ENCODE measurements around the gene NEDD4.
"Not testable (repeated sequence)": the region's sequence is repeated elsewhere in the genome, so short reads cannot be mapped to it uniquely, and the experiment has no call there.

The NEDD4 gene

DNA sequence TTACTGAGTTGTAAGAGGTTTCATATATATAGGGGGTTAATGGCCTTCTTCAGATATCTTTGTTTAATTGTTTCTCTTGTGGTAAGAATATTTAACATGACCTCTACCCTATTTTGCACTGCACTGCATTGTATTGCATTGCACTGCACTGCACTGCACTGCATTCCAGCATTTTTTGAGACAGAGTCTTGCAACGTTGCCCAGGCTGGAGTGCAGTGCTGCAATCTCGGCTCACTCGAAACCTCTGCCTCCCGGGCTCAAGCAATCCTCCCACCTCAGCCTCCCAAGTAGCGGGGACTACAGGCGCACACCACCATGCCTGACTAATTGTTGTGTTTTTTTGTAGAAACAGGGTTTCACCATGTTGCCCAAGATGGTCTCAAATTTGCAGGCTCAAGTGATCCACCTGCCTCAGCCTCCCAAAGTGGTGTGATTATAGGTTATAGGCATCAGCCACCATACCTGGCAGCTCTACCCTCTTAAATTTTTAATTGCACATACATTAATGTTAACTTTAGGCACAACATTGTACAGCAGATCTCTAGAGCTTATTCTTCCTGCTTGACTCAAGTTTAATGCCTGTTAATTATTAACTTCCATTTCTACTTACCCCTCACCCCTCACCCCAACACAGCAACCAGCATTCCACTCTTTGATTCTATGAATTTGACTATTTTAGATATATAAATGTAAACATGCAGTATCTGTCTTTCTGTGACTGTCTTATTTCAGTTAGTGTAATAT is 38.4 kb downstream of the NEDD4 start:
- no peak for DNase-seq (ENCODE audit: low spot score)

DNA sequence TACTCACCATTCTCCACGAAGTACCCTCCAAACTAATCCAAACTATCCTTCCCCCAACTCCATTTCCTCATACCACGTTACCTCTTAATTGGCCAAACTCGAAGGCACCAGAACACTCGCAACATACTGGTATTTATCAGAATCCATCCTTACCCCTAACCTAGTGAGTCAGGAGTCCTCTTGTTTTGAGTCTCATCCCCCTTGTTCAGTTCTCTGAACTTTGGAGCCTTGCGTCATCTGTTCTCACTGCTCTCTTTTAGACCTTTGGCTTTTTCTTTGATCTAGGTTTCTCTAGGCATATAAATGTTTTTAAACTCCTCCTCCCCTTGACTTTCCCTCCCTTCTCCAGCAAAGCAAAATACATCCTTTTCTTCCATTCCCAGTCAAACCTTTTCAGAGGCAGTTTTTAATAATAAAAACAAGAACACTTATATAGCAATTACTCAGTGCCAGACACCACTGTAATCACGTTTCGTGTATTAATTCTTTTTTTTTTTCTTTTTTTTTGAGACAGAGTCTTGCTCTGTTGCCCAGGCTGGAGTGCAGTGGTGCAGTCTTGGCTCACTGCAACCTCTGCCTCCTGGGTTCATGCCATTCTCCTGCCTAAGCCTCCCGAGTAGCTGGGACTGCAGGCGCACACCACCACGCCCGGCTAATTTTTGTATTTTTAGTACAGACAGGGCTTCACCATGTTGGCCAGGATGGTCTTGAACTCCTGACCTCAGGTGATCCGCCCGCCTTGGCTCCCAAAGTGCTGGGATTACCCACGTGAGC is 40.7 kb downstream of the NEDD4 start:
- DNase-seq (ENCODE audit: low spot score): not testable (repeated sequence)

DNA sequence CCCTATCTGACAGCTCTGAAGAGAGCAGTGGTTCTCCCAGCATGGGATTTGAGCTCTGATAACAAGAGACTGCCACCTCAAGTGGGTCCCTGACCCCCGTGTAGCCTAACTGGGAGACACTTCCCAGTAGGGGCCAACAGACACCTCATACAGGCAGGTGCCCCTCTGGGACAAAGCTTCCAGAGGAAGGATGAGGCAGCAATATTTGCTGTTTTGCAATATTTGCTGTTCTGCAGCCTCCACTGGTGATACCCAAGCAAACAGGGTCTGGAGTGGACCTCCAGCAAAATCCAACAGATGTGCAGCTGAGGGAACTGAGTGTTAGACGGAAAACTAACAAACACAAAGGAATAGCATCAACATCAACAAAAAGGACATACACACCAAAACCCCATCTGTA is 48.8 kb downstream of the NEDD4 start:
- not testable (repeated sequence) for DNase-seq (ENCODE audit: low spot score)

DNA sequence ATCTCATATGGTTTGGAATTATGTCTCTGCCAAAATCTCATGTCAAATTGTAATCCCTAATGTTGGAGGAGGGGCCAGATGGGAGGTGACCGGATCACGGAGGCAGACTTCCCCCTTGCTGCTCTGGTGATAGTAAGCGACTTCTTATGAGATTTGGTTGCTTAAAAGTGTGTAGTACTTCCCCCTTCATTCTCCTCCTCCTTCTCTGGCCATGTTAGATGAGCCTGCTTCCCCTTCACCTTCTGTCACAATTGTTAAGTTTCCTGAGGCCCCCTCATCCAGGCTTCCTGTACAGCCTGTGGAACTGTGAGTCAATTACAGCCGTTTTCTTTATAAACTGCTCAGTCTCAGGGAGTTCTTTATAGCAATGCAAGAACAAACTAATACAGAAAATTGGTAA is 51.1 kb downstream of the NEDD4 start:
- no peak for DNase-seq (ENCODE audit: low spot score)

DNA sequence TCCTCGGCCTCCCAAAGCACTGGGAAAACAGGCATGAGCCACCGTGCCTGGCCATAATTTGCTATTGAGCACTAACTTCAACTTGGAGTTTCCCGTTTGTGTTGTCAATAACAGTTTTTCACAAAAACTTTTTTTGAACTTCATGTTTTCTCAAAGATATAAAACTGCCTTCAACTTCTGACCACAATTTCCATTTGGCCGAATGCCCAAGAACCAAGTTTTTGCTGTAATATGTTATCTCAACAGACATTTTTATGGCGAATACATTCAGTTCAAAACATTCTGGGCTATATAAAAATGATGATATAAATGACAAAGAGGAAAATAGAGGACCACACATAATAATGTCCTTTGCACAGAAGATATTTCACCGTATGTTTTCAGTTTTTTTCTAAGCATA is 56.4 kb downstream of the NEDD4 start:
- DNase-seq (ENCODE audit: low spot score): no peak

DNA sequence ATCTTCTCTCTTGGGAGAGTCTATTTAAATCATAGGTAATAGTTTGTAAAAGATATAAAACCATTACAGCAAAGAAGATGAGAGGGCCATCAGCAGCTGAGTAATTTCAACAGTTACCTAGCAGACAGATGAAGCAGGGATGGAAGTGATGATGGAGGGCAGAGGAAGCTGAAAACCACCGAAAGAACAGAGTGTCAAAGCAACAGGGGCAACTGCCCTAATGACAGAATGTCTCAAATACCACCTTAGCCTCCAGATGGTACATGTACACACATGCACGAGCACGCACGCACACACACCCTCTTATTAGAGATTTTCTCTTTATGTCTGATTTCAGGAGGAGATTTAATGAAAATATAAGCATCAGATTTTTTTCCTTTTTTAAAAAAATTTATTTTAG is 64.5 kb downstream of the NEDD4 start:
- no peak for DNase-seq (ENCODE audit: low spot score)

DNA sequence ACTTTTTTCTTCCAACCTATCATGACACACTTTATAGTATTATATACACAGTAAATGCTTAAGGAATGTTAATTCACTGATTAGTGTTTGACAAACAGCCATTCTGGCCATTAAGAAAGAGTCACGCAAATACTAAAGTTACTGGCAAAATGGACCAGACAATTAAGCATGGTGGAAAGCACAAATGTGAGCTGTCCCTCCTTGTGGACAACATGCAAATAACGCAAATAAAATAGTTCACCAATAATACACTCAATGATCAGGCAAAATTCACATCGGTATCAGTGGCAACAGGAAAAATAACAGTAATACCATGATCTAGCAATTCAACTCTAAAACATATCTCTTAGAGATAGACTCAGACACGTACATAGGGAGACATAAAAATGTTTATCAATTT is 71.7 kb downstream of the NEDD4 start:
- no peak for DNase-seq (ENCODE audit: low spot score)

DNA sequence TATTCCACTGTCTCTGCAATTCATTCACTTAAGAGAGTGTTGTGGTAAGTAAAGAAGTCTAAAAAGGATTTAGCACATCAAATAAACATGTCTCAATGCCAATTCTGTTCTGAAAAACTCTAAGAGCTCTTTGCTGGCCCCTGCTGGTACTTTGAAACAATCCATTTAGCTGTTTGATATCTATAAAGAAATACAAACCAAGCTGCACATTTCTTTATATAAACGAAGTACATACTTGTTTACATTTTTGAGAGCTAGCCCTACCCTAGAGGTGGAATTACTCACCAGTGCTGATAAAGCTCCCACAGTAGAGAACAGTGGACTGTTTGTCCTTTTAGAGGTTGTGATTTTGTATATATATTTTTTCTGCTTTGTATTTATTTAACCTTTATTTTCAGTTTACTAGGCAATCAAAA is 75.5 kb downstream of the NEDD4 start:
- DNase-seq (ENCODE audit: low spot score): peak; percentile 64

DNA sequence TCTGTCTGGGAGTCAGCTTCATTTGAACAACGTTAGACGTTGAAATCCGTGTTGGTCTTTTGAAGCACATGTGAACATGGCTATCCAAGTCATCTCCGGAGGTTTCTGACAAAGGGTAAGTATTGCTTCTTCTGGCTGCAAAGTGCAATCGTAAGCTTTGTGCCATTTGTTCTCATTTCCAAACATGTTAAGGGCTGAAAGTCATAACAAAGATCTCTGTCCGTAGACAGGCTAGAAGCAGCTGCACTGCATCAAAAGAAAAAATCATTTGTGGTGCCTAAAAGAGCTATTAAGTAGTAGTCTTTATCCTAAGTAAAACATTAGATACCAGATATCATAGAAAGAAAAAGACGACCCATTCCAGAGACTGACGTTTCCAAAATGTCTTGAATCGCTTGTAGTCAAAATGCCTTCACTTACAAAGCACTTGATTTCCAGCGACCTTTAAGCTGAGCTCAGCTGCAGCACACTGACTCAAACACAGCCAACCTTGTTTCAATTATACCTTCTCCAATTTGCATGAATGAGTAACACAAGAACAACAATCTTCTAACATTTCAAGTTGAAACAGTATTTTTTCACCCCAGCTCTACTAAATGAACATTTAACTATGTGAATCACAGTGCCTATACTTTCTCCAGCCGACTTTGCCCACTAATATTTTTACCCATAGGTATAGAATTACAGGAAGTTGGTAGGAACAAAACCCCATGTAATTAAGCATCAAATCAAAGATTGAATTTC is 76.6 kb downstream of the NEDD4 start:
- peak; percentile 15 for DNase-seq (ENCODE audit: low spot score)

DNA sequence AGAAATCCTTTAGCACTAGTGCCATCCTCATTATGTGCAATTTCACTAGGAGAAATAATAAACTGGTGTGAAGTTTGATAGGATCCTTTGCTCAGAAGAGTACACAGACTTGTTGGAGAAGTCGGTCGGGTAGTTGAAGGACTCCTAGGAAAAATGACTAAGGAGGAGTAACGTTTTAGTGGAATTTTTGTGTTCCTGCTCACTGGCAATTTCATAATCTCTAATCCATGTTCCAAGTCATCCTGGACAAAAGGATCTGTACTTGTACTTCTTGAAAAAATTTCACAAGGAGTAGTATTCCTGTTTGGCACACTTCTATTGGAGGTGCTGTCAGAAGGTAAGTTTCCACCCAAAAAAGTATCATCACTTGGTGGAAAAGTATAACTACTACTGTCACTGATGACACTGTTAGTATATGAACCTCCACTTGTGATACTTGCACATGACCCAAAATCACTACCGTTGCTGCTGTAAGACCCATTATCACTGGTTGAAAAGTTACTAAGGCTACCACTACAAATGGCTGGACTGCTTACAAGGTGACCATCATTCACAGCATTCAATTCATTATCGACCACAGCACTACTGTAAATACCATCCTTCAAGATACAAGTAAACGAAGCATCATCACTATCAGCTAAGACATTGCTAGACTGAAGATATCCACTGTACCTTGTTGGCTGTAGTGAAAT is 77.4 kb downstream of the NEDD4 start:
- peak; percentile 5 for DNase-seq (ENCODE audit: low spot score)

DNA sequence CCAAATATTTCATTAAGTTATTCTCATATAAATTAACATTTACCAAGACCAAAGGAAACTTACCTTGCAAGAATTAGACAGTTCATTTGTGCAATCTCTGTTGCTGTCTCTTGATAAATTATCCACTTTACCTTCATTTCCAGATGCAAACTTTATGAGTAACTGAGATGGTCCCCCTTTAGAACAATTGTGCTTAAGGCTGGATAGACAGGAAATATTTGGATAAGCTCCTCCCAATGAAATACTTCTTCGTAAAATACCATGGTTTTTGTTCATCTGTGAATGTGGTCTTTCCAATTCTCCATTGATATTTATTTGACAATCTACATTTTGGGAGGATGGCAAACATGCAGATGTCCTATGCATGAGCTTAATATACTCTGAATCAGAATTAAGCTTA is 78.2 kb downstream of the NEDD4 start:
- peak; percentile 4 for DNase-seq (ENCODE audit: low spot score)

DNA sequence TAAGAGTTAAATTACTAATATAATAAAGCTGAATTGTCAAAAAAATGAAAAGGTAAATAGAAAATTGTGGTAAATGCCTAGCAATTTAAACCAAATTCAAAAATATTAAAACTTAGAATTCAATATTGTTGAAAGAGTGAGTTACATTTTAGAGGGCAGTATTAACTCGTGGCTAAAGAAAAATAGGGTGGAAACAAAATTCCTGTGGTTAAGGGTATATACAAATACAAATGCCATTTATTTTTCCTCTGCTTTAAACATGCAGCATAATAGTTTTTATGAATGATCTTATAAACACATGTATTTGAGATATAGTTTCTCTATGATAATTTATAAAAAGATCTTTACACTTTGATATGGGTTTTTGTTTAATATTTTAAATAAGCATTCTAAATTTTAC is 79.0 kb downstream of the NEDD4 start:
- DNase-seq (ENCODE audit: low spot score): no peak

DNA sequence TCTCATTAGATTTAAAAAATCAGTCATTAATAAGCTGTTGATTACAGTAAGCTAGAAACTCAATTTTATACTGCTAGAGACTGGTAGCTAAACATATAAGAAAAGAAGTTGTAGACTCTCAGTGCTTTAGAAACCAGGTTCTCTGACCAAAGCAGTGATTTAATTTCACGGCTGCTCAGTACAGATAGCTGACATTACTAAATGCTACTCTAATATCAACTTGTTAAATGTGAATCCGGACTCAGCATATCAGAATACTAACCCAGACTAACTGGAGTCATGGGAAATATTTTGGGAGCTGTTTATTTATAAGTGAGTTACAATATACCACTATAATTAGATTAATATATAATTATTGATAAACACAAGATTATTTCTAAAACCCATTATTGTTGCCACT is 80.4 kb downstream of the NEDD4 start:
- no peak for DNase-seq (ENCODE audit: low spot score)

DNA sequence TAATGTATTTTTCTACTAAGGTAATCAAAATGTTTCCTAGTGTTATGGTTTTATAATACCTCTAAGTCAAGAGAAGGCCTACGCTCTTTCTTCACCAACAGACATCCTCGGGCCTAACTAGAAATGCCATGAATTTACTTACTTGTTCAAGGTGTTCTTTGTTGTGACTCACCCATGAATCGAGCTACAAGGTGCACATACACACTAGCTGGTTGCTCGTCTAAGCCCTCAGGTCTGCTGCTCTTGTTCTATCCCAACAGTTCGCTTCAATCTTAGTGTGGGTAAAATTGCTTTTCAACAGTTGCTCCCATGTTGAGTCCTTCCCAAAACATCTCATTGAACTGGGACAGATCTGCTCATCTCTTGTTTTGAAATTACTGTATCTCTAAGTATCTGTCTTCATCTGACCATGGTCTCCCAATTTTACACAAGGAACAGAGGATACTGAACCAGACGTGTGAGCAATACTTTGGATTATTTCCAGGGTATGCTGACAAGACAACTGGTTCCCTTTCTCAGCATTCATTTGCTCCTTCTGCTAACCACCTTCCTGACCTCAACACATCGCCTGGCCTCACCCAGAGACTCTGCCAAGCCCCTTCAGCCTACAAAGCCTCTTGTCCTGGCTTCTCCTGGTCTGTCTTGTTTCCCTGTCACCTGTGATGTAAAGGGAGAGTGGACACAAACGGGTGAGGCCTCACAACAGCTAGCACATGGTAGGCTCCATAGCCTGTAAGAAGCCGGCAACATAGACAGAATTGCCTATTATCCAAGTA is 84.2 kb downstream of the NEDD4 start:
- DNase-seq (ENCODE audit: low spot score): no peak

DNA sequence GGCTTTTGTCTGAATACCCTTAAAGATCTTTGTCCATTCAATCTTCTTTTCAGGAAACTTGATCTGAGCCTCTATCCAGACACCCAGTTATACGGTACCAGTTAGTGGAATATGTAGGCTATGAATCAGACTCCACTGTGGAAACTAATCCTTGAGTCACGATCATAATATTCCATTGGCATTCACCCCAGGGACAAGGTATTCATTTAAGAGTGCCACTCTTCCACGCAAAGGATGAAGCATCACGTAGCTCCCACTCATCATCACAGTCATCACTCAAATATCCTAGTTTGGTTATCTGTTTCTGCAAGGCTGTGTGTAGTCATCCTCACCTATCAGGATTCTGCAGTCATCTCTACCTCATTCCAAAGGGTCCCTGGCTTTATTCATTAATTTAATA is 85.6 kb downstream of the NEDD4 start:
- no peak for DNase-seq (ENCODE audit: low spot score)

DNA sequence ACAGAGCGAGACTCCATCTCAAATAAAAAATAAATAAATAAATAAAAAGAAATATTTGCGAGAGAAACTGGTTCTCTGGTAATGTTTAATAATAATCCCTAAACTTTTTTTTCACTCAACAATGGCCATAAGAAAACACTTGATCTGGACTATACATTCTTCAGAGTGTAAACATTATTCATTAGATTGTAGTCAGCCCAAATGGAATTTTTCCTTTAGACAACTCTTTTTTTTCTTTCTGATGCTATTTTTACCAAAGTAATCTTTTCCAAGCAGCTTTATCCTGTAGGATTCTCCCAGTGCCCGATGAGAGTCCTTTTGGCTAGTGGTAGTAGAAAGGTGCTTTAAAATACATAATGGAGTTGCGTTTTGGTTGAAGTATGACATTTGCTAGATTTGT is 90.4 kb downstream of the NEDD4 start:
- DNase-seq (ENCODE audit: low spot score): no peak

DNA sequence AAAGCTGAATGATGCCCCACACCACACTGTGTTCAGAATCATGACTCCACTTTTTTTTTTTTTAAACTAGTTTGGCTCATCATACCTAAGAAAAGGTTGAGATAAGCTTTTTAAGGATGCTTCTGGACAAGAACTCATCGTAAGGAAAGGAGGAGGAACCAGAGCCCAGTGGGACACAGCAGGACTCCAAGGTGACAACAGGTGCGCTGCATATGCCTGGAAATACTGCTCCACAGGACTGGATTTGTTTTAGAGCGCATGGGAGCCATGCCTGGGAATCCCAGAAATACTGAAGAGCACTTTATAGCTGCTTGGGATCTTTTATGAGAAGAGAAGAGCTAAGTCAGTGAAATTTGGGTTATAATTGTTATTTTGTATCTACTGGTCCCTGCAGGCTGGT is 93.4 kb downstream of the NEDD4 start:
- DNase-seq (ENCODE audit: low spot score): no peak

DNA sequence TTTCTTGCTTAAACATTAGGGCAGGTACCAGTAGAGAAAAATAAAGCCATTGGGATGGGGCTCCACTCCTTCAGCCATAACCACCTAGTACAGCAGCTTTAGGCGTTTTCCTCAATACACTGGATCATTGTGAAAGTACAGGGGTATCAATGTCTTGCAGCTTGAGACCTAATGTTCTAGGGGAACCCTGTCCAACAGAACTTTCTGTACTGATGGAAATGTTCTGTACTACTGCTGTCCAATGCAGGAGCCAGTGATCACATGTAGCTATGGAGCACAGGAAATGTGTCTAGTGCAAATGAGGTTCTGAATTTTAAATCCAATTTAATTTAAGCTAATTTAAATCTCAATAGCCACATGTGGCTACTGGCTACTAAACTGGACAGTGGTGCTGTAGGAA is 93.9 kb downstream of the NEDD4 start:
- DNase-seq (ENCODE audit: low spot score): no peak

DNA sequence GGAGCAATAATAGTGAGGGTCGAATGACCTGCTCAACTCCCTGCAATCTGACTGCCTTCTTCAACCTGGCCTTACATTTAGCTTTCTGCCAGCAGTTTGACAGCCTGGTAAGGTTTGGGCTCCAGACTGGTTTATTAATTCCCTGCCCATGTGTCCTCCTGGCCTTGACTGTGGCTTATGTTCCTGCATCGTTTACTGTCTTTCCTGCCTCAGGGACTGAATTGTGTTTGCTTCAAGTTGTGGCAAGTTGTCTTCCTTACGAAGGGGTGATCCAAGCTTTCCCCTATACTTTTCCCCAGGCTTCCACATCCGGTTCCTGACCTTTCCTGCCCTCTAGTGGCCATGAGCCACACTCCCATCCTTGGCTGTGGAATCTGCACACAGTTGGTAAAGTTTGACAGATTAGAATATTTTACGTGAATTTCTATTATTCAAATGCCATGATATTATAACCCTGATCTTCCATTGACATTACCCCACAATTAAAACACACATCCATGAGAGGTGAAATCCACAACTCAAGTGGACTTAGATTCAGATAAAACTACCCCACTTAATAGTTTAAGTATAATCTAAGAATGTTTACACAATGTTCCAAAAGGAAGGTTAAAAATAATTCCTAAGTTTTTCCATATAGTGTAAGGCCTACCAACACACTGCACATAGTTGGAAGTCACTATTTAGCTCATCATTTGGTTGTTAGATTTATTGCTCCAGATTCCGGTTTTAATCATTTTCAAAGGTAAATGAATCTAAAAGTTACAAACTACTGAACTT is 95.7 kb downstream of the NEDD4 start:
- peak; percentile 55 for DNase-seq (ENCODE audit: low spot score)

DNA sequence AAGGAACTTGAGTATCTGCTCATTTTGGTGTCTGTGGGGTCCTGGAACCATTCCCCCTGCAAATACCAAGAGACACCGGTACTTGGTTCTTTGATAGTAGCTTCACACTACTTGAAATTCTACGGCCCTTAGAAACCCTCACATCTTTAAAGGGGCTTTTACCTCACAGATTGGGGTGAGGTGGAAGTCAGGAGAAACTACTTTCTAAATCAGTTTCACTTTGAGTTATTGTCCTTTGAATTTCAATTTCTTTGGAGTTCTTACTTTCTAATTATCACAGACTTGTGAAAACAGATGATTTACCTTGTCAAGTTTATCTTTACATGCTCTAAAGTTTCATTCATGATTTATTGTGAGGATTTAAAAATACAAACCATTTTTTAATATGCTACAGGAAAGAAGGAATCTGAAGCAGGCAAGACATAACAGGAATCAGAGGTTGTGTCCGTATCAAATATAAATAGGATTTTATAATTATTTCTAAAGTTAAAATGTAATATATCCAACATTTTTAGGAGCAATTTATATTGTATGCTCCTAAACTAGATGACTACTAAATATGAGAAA is 98.9 kb downstream of the NEDD4 start:
- DNase-seq (ENCODE audit: low spot score): no peak
